OCI-LY1 (cell line): Measurements from ENCODE around the gene LSS.
A peak's percentile ranks its signal among the peaks of the same experiment; 100 is the strongest.

Experiments
- H2AFZ ChIP-seq: fragments of 200-600 bp; sonication (generic), shearing (Covaris generic); 2 replicates; pipeline ENCODE4 v1.6.0; 2014; ENCODE audit warnings: antibody characterized with exemption, mild to moderate bottlenecking, low read length
- H3F3A ChIP-seq: fragments of 200-600 bp; sonication (generic), shearing (Covaris generic); 2 replicates; pipeline ENCODE4 v1.6.0; 2014; ENCODE audit warnings: mild to moderate bottlenecking, antibody characterized with exemption, low read length, moderate library complexity; ENCODE audit not compliant: insufficient read depth
- H3K27ac ChIP-seq: fragments of 200-600 bp; sonication (generic); 2 replicates; pipeline ENCODE4 v1.5.1; 2014; ENCODE audit warnings: low read length, mixed run types, mild to moderate bottlenecking, low read depth; ENCODE audit not compliant: poor library complexity, severe bottlenecking
- H3K27me3 ChIP-seq: fragments of 200-600 bp; sonication (generic); 2 replicates; pipeline ENCODE4 v1.6.0; 2014; ENCODE audit warnings: antibody characterized with exemption, mild to moderate bottlenecking, low read length, moderate library complexity; ENCODE audit not compliant: insufficient read depth
- H3K36me3 ChIP-seq: fragments of 200-600 bp; sonication (generic); 2 replicates; pipeline ENCODE4 v1.6.1; 2014; ENCODE audit warnings: mild to moderate bottlenecking, antibody characterized with exemption, low read length, moderate library complexity, mixed read lengths; ENCODE audit not compliant: insufficient read depth
- H3K4me1 ChIP-seq: fragments of 200-600 bp; sonication (generic); 2 replicates; pipeline ENCODE4 v1.5.1; 2014; ENCODE audit warnings: mild to moderate bottlenecking, low read length, moderate library complexity; ENCODE audit not compliant: insufficient read depth, severe bottlenecking
- H3K4me2 ChIP-seq: fragments of 200-600 bp; sonication (generic), shearing (Covaris generic); 2 replicates; pipeline ENCODE4 v1.6.1; 2014; ENCODE audit warnings: low read length
- H3K4me3 ChIP-seq: fragments of 200-600 bp; sonication (generic); 2 replicates; pipeline ENCODE4 v1.5.1; 2014; ENCODE audit warnings: low read length, low read depth, mild to moderate bottlenecking, mixed read lengths; ENCODE audit not compliant: poor library complexity, severe bottlenecking
- H3K79me2 ChIP-seq: fragments of 200-600 bp; shearing (Covaris generic); 2 replicates; pipeline ENCODE4 v1.6.1; 2016; ENCODE audit warnings: mixed run types, low read length, mixed read lengths; ENCODE audit not compliant: insufficient read depth
- H3K9ac ChIP-seq: fragments of 200-600 bp; sonication (generic), shearing (Covaris generic); 2 replicates; pipeline ENCODE4 v1.6.1; 2014; ENCODE audit warnings: mild to moderate bottlenecking, low read length, mixed read lengths
- H3K9me2 ChIP-seq: fragments of 200-600 bp; sonication (generic), shearing (Covaris generic); 2 replicates; pipeline ENCODE4 v1.6.1; 2014; ENCODE audit warnings: low read depth, mild to moderate bottlenecking, low read length, mixed read lengths
- H3K9me3 ChIP-seq: fragments of 200-600 bp; shearing (Covaris generic); 2 replicates; pipeline ENCODE4 v1.6.1; 2014; ENCODE audit warnings: low read length, mixed read lengths
- H4K20me1 ChIP-seq: fragments of 200-600 bp; sonication (generic), shearing (Covaris generic); 2 replicates; pipeline ENCODE4 v1.6.0; 2016; ENCODE audit warnings: mild to moderate bottlenecking, low read length; ENCODE audit not compliant: insufficient read depth
- EZH2 ChIP-seq: fragments of 200-600 bp; sonication (generic), shearing (Covaris generic); IDR thresholded peaks from 2 replicates; pipeline ENCODE4 v1.8.0; 2017; ENCODE audit warnings: borderline replicate concordance, mixed run types, mild to moderate bottlenecking, antibody characterized with exemption, low read length, moderate library complexity, mixed read lengths
- TF ChIP-seq, protein P1 (sequence below): fragments of 200-600 bp; sonication (generic), shearing (Covaris generic); IDR thresholded peaks from 2 replicates; pipeline ENCODE4 v1.5.1; 2017; ENCODE audit warnings: mild to moderate bottlenecking, antibody characterized with exemption, low read length, moderate library complexity, mixed read lengths

The LSS gene

DNA sequence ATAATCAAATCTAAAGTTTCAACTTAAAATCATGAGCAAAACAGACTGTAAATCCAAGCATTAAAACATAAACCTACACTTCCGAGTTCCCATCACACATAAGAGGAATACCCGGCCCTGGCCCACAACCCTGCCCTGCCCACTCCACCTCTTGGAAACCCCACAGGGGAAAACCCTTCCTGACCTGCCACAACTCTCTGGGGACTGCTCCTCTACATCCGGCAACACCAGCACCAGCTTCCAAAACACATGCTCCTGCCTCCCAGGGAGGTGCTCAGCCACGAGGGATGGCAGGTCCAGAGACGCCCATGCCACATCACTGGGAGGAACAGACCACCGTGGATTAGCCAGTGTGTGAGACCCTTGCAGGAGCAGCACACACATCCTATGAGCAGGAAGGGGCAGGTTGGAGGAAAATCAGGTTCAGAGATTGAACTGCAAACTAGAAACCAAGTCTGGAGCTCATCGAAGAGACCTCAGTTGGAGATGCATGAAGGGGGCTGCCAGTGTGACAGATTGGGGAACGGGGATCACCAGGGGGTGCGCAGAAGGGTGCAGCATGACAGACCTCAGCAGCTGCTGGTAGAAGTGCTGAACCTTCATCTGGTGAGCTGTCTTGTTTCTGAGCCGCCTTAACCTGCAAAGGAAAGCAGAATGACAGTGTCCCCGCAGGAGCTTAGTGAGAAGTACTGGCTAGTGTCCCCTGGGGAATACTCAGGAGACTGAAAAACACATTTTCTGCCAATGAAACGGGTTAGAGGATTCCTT is 25.8 kb upstream of the LSS start:
- Histone ChIP-seq H3K9me2 (no peaks in the 10 kb centered on the region), H2AFZ (no peak overlapping the region), H3K9me3 (no peaks in the 10 kb centered on the region), H3K27me3 (no peaks in the 10 kb centered on the region), H3K9ac (no peak overlapping the region), H3K27ac (peak overlapping the region; percentile 65), H3F3A (no peaks in the 10 kb centered on the region), H3K4me1 (peaks cover 34% of the 10 kb centered on the region), H3K79me2 (no peaks in the 10 kb centered on the region), H3K36me3 (peaks cover 94% of the 10 kb centered on the region), H4K20me1 (no peaks in the 10 kb centered on the region), H3K4me3 (no peak overlapping the region), H3K4me2 (no peak overlapping the region)
- TF ChIP-seq, protein P1, sequence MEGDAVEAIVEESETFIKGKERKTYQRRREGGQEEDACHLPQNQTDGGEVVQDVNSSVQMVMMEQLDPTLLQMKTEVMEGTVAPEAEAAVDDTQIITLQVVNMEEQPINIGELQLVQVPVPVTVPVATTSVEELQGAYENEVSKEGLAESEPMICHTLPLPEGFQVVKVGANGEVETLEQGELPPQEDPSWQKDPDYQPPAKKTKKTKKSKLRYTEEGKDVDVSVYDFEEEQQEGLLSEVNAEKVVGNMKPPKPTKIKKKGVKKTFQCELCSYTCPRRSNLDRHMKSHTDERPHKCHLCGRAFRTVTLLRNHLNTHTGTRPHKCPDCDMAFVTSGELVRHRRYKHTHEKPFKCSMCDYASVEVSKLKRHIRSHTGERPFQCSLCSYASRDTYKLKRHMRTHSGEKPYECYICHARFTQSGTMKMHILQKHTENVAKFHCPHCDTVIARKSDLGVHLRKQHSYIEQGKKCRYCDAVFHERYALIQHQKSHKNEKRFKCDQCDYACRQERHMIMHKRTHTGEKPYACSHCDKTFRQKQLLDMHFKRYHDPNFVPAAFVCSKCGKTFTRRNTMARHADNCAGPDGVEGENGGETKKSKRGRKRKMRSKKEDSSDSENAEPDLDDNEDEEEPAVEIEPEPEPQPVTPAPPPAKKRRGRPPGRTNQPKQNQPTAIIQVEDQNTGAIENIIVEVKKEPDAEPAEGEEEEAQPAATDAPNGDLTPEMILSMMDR, result no peak
- TF ChIP-seq EZH2, result no peak

DNA sequence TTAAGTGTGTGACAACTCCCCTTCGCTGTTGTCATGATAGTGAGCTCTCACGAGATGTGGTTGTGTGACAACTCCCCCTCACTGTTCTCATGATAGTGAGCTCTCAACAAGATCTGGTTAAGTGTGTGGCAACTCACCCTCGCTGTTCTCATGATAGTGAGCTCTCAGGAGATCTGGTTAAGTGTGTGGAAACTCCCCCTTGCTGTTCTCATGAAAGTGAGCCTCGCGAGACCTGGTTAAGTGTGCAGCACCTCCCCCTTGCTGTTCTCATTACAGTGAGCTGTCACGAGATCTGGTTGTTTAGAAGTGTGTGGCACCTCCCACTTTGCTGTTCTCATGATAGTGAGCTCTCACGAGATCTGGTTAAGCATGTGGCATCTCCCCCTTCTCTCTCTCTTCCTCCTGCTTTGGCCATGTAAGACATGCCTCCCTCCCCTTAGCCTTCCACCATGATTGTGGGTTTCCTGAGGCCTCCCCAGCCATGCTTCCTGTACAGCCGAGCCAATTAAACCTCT is 25.1 kb upstream of the LSS start:
- Histone ChIP-seq H3K9me2 (no peaks in the 10 kb centered on the region), H3K79me2 (no peaks in the 10 kb centered on the region), H3K27ac (peak overlapping the region; percentile 65), H3K4me2 (no peak overlapping the region), H3K27me3 (no peaks in the 10 kb centered on the region), H3F3A (no peaks in the 10 kb centered on the region), H3K4me3 (no peak overlapping the region), H2AFZ (no peak overlapping the region), H3K9me3 (no peaks in the 10 kb centered on the region), H3K4me1 (peaks cover 35% of the 10 kb centered on the region), H3K36me3 (peaks cover 94% of the 10 kb centered on the region), H3K9ac (no peak overlapping the region), H4K20me1 (no peaks in the 10 kb centered on the region)
- TF ChIP-seq, protein P1, result no peak
- TF ChIP-seq EZH2, result no peak

DNA sequence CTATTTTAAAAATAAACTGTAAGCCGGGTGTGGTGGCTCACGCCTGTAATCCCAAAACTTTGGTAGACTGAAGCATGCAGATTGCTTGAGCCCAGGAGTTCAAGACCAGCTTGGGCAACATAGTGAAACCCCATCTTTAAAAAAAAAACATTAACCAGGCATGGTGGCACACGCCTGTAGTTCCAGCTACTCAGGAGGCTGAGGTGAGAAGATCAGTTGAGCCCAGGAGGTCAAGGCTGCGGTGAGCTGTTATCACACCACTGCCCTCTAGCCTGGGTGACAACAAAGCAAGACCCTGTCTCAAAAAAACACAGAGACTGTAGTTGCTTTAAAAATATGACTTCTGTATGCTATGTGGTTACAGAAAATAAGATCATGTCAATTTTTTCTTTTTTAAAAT is 24.3 kb upstream of the LSS start:
- H4K20me1 ChIP-seq, result no peaks in the 10 kb centered on the region
- H3K27ac ChIP-seq, result peak overlapping the region; percentile 65
- H2AFZ ChIP-seq, result no peak overlapping the region
- H3K4me1 ChIP-seq, result peaks cover 43% of the 10 kb centered on the region
- H3F3A ChIP-seq, result no peaks in the 10 kb centered on the region
- no peaks in the 10 kb centered on the region for H3K27me3 ChIP-seq
- peaks cover 94% of the 10 kb centered on the region for H3K36me3 ChIP-seq
- no peaks in the 10 kb centered on the region for H3K9me3 ChIP-seq
- no peak overlapping the region for H3K4me3 ChIP-seq
- H3K79me2 ChIP-seq, result no peaks in the 10 kb centered on the region
- no peaks in the 10 kb centered on the region for H3K9me2 ChIP-seq
- H3K9ac ChIP-seq, result no peak overlapping the region
- TF ChIP-seq EZH2, result no peak
- TF ChIP-seq, protein P1, result no peak
- no peak overlapping the region for H3K4me2 ChIP-seq
